HG03097 (cell line): ENCODE measurements around the gene CAMSAP1.
A peak's percentile ranks its signal among the peaks of the same experiment; 100 is the strongest.
"Not testable (repeated sequence)": the region's sequence is repeated elsewhere in the genome, so short reads cannot be mapped to it uniquely, and the experiment has no call there.

Experiments used
- ATAC-seq: cut with Tn5 transposase; IDR thresholded peaks from one replicate; pipeline ENCODE4 v1.9.1; 2021; ENCODE audit not compliant: unreplicated experiment, low FRiP score

The CAMSAP1 gene

DNA sequence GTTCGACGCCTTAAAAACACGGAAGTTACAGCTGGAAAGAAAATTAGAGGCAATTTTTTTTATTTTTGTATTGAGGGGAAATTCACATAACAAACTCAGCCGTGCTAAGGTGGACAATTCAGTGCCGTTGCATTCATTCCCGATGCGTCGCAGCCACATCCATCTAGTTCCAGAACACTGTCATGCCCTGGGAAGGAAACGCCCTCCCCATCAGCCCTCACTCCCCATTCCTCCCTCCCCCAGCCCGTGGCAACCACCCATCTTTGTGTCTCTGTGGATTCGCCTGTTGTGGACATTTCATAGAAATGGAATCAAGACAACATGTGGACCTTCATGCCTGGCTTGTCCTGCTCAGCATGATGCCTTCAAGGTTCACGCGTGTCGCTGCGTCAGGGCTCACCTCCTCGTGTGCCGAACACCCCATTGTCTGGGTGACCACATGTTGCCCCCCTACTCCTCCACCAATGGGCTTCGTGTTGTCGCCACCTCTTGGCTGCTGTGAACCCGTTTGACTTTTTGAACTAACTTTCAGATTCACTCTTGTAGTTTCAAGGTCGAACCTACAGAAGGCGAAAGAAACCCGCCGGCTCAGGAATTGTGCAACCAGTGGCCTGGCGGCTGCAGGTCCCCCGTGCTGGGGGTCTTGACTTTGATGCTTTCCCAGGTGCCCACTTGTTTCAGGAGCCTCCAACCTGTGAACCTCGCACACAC lies 17.4 kb upstream of the CAMSAP1 start:
- no peak for ATAC-seq

DNA sequence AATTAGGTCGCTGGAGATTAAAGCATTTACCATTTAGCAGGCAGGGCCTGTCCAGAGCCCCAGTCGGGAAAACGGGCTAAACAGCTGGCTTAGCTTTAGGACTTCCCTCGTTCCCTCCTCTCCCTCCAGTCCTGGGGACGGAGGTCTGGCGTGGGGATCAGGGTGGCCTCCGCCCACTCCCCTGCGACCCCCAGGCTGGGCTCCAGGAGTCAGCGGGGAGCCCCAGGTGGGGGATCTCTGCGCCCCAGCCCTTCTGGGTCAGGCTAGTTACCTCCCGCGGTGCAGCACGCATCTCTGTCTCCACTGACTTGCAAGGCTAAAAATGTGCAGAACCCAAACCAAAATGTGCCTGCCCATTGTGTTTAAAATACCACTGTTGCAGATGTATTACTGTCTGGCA lies 16.2 kb upstream of the CAMSAP1 start:
- no peak for ATAC-seq

DNA sequence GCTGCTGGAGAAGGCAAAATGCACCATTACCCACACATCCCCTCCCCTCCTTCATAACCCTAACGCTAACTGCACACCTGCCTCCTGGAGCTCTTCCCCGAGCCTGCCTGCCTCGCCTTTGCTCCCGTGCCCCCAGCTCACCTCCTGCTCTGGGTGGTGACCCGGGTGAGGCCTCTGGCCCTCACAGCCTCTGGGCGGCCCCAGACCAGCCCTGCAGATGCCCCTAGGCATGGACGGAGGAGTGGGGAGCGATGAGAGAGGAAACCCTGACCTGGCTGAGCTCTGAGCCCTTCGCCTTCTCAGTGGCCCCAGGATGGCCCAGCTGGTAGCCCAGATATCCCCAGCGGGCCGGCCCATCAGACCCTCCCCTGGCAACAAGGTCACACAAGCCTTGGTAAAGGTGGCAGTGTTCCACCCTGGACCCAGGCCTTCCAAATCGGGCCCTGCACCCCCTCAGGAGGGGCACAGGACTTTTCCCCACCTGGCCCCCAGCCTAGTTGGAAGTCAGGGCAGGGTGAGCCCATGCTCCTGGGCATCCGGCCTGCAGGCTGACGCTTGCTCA lies 14.5 kb upstream of the CAMSAP1 start:
- no peak for ATAC-seq

DNA sequence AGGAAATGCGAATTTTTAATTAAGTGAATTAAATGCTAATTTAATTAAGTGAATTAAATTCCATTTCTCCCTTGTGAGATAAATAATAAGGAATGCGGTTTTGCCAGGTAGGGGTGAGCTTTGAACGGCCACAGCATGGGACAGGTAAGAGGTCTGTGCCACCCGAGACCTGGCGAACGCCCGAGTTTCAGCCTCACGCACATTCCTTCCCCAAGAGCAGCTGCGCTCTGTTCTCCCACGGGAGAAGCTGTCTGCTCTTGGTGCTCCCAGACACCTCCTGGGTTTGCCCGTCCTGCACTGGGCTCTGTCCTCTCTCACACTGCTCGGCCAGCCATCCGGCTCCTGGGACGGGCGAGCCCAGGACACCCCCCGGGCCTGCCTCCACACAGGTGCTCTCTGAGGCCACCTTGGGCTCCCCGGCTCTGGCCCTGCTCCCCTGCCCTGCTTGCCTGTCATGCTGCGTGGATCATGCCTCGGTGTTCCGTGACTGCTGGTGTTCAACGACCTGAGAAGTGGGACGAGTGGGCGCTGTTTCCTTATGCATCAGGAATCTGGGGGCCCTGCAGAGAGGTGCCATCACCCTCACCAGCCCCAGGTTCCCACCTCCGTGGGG lies 13.7 kb upstream of the CAMSAP1 start:
- no peak for ATAC-seq

DNA sequence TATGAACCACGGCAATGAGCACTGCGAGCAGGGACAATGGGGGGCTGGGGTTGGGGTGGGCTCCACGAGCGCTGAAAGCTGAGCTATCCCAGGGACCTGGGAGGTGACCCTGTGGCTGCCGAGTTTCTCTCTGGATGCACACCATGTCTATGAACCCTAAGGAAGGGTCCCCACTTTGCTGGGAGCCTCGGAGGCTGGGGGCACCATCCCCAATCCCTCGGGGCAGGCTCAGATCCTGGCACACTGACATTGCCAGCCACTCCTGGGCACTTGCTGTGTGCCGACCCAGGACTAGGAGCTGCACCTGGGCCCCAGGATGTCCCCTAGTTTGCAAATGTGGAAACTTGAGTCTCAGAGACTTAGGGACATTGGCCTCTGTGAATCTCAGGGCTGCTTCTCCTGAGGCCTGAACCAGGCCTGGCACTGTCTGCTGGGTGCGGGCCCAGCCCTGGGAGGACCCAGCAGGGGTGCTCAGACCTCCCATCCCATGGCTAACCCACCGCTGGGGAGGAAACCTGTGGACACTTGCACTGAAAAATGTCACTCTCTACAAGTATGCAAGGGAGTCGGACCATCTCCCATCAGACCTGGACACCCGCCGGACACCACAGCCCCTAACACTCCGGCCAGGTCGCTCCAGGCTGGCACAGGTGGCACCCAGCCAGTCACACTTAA lies 13.0 kb upstream of the CAMSAP1 start:
- ATAC-seq, result no peak

DNA sequence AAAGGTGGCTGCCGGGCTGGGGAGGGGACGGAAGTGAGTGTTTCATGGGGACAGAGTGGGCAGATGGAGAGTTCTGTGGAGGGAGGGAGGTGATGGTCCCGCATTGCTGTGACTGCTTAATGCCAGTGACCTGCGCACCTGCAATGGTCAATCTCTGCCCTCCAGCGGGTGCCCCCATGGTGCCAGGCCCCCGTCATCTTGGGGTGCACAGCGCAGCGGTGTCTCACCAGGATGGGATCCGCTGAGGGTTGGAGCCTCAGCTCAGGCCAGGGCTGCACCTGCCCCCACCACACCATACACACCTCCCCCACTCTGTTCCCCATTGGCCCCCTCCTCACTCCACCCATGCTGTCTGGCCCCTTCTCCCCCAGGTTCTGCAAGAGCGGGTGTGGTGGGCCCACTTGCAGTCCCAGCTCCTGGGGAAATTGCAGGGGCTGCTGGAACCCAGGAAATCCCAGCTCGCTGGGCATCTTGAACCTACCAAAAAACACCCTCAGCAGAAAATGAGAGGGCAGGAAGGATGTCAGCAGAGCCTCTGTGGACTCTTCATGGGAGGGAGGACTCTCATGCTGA lies 12.1 kb upstream of the CAMSAP1 start:
- ATAC-seq, result no peak

DNA sequence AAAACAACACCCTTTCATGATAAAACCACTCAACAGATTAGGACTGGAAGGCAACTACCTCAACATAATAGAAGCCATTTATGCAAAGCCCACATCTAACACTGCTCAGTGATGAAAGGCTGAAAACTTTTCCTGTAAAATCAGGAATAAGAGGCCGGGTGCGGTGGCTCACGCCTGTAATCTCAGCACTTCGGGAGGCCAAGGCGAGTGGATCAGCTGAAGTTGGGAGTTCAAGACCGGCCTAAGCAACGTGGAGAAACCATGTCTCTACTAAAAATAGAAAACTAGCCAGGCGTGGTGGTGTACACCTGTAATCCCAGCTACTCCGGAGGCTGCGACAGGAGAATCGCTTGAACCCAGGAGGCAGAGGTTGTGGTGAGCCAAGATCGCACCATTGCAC lies 8.9 kb upstream of the CAMSAP1 start:
- not testable (repeated sequence) for ATAC-seq

DNA sequence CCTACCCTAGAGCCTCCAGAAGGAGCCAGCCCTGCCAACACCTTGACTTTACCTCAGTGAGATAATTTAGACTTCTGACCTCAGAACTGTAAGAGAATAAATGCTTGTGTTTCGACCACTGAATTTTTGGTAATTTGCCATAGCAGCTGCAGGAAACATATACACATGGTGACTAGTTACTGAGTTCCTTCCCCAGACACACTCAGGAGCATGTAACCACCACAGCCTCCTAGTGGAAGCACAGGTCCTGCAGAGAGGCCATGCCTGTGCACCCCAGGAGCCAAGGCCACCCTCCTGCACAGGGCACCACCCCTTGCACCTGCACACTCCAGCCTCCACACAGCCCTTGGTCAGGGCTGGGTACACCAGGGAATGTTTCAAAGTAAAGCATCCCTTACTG lies 7.6 kb upstream of the CAMSAP1 start:
- ATAC-seq, result no peak

DNA sequence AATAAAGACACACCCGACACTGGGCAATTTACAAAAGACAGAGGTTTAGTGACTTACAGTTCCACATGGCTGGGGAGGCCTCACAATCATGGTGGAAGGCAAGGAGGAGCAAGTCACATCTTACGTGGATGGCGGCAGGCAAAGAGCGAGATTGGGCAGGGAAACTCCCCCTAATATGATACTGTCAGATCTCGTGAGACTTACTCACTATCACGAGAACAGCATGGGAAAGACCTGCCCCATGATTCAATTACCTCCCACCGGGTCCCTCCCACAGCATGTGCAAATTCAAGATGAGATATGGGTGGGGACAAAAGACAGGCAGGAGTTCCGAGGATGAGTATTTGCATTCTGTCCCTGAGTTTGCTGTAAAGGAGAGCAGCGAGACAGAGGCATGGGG lies 3.9 kb upstream of the CAMSAP1 start:
- ATAC-seq, result not testable (repeated sequence)

DNA sequence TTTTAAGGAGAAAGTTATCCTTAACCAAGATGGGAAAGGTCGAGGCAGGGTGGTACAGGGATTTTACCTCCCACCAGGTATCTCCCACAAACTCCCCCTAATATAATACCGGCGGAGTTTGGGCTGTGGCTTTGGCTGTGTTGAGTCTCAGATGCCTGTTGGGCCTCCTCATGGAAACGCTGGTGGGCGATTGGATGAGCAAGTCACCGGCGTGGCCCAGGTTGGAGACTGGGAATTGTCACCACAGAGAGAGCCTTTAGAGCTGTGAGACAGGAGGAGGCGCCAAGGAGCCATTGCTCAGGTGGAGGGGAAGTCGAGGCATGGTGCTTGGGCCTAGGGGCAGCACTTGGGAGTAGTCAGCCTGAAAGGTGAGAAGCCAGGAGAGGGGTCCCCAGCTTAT lies 3.4 kb upstream of the CAMSAP1 start:
- ATAC-seq, result no peak

DNA sequence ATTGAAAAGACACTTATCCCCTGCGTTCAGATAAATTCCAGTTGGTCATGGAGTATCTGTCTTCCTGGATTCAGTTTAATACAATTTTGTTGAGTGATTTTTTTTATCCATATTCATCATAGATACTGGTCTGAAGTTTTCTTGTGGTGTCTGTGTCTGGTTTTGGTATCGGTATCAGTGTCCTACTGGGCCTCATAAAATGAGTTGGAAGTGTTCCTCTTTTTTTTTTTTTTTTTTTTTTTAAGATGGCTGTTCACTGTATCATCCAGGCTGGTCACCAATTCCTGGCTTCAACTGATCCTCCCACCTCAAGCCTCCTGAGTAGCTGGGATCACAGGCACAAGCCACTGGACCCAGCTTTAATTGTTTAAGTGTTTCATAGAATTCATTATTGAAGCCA lies 2.9 kb upstream of the CAMSAP1 start:
- no peak for ATAC-seq

DNA sequence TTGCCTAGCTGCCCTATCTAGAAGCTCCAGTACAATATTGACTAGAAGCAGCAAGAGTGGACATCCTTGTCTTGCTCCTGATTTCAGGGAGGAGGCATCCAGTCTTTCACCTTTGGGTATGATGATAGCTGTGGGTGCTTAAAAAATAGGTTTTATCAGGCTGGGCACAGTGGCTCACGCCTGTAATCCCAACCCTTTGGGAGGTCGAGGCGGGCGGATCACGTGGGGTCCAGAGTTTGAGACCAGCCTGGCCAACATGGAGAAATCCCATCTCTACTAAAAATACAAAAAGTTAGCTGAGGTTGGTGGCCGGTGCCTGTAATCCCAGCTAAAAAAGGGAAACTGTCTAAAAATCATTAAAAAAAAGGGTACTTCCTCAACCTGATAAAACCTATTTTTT lies 2.0 kb upstream of the CAMSAP1 start:
- ATAC-seq, result no peak

DNA sequence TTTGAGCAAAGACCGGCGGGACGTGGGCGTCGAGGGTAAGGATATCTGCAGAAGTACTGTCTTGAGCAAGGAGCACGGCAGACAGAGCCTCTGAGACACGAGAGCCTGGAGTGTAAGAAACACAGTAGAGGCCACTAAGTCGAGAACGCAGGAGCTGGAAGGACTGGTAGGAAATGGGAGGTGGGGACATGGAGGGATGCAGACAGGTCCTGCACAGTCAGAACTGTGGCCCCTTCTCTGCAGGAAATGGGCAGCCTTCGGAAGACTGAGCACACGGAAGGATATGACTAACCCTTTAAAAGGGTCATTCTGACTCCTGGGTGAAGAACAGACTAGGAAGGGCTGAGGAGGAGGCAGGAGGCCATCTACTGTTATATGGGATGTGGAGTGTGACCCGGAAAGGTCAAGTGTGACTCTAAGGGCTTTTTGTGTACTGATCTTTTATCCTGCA lies 1.4 kb upstream of the CAMSAP1 start:
- no peak for ATAC-seq

DNA sequence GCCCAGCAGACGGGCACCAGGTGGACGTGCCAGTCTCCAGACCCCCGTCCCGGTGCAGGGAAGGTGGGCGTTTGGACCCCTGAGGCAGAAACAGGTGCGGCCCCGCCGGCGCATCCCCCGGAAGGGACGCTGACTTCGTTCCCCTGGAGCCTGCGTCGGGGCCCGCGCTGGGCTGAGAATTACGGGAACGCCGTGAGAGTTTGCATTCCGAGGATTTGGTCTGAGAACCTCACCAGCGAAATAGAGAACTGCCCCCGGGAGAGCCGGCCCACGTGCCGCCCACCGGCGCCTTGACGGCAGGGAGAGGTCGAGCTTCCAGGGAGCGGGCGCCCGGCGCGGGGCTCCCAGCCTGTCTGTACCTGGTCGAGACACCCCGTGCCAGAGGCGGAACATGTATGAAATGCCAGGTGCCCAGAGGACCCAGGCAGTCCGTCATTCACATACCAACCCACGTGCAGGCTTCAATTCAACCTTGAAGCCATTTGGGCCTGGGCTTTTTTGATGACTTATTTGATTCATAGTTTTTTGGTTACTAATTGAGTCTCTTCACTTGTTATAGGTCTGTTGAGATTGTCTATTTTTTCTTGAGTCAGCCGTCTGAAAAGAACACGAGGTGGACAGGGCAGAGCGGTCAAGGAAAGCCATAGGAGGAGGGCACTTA lies 877 bp upstream of the CAMSAP1 start:
- ATAC-seq, result peak; percentile 10

DNA sequence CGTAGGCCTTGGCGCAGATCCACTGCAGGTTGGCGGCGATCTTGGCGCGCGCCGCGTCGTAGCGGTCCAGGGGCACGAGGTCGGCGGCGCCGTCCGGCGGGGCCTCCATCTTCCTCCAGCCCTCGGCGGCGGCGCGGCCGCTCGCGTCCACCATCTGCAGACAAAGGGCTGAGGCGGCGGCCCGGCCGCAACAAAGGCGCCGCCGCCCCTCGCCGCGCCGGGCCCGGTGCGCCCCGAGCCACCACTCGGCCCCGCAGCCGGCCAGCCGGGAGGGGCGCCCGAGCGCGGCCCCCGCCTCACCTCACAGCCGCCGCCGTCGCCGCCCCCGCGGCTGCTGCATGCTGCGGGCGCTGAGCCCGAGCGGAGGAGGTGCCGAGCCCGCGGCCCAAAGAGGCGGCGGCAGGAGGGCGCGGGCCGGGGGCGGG lies 328 bp downstream of the CAMSAP1 start:
- peak; percentile 21 for ATAC-seq

DNA sequence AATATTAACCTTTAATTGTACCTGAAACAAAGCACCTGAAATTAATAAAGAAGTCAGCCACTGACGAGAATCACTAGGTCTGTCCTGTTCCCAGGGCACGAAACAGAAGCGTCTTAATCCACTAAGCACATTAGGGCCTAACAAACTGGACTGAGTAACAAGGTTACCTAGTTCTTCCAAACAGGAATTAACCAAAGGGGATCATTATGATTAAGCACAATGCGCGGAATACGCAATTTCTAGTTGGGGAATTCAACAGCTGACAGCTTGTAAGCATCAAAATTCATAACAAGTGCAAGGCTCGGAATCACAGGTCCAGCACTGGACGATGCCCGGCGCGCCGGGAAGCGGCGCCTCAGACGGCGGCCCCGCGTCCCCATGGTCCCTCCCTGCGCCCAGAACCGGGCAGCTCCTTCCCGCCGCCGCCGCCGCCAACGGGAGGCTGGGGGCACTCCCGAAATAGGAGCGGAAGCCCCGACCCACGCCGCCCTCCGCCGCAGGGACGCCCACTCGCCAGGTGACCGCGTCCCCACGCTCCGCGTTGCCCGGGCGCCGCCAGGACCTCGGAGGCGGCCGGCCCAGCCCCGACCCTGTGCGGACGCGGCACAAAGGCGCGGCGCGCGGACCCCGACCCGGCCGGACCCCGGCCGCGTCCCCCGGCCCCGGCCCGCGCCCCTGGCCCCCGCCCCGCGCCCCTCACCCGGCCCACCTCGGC lies 898 bp downstream of the CAMSAP1 start:
- peak; percentile 14 for ATAC-seq

DNA sequence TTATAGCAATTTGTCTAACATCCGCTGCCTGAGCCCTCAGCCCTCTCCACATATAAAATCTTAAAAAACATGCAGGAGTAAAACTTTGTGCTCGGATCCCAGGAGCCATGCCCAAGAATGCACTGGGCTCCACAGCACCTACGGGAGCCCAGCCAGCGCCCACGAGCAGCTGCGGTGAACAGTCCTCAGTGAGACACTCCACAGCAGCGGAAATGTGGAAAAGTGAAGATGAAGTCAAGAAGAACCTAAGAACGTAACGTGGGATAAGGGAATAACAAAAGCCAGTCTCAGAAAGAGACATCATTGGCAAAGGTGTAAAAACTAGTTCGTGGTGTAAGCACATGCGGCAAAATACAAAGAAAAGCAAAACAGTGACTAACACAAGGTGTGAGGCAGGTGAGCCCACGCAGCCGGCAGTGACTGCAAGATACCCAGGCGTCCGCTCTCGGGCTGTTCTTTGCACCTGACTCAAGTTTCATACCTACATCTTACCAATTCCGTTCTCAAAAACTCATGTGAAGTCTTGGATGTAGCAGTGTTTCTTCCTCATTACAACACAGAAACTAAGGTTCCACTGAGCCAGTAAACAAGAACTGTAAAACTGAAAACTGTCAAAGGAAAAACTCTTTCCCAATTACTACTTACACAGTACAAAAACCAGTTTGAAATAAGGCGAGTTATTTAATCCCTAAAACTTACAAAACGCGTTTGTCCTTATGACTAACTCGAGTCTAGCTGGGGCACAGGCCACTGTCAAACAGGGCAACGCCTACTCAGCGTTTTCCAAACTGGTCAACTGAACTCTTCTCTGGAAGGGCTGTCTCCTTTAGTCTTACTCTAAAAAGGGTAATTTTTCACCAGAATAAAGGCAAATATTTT lies 1.7 kb downstream of the CAMSAP1 start:
- no peak for ATAC-seq

DNA sequence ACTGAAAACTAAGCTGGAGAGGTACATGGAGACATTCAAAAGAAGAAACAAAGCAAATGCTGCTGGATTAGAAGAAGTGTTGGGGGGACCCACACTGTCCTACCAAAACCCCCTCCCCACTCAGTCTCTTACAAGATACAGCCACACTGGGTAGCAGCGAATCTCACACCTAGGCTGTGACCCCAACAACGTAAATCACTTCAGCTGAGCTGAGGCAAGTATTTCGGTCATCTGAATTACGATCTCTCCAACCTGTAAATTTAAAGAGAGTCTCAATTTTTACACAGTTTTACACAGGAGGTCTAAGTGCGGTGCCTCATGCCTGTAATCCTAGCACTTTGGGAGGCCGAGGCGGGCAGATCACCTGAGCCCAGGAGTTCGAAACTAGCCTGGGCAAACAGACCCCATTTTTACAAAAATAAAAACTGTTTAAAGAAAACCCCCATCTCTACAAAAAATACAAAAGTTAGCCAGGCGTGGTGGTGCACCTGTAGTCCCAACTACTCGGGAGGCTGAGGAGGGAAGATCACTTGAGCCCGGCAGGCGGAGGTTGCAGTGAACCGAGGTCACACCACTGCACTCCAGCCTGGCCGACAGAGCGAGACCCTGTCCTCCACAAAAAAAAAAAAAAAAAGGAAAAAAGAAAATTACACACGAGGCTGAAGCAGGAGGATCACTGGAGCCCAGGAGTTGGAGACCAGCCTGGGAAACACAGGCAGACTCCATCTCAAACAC lies 3.4 kb downstream of the CAMSAP1 start:
- no peak for ATAC-seq

DNA sequence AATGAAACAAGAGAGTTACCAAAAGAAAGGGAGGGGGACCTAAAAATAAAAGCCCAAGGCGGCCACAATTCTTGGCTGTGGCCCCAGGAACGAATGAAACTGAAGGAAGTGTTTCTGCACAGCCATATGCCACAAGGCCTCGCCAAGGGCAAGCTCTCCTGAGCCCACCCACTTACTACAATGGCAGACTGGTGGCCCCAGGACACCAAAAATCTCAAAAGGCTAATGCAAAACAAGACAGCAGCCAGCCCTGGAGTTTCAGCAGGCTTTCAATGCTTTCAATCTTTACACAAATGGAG lies 4.0 kb downstream of the CAMSAP1 start:
- ATAC-seq, result no peak
